ENCODE results near the gene MDM2. TPM values are rescaled to one million over a fixed set of nuclear protein-coding genes. Genes with fewer than 3 reads are reported as not detected.
A peak's percentile ranks its signal among the peaks of the same experiment; 100 is the strongest.

The MDM2 gene
- total RNA-seq, 3 donors from 2014 or later (not counting 1 experiment from before 2014, with no cell fraction given): 130 to 143 (median 132) TPM

GRCh38 chr12:68833508-68833907 lies 25.5 kb downstream of the MDM2 start:
- 100% methylated on average over 3 of the region's 4 CpGs for WGBS (ENCODE audit: insufficient coverage)
- DNase-seq: no peak
- peaks cover 14% of the 10 kb centered on the region for H3K36me3 Mint-ChIP-seq
- Histone ChIP-seq H3K4me1 (ENCODE audit: control insufficient read depth, insufficient read depth, low read length) (no peaks in the 10 kb centered on the region), H3K4me3 (ENCODE audit: low read length) (no peak overlapping the region), H3K9me3 (ENCODE audit: control insufficient read depth, insufficient read depth, low read length) (no peaks in the 10 kb centered on the region), H3K27me3 (ENCODE audit: control insufficient read depth, insufficient read depth, low read length) (no peaks in the 10 kb centered on the region), H3K36me3 (ENCODE audit: control insufficient read depth, insufficient read depth, low read length) (peaks cover 77% of the 10 kb centered on the region), H3K27ac (ENCODE audit: low read length) (no peak overlapping the region)
- H3K4me3 Mint-ChIP-seq: no peak overlapping the region
- intact Hi-C loops (cut with micrococcal nuclease): no loop called here
- TF ChIP-seq, protein P1, sequence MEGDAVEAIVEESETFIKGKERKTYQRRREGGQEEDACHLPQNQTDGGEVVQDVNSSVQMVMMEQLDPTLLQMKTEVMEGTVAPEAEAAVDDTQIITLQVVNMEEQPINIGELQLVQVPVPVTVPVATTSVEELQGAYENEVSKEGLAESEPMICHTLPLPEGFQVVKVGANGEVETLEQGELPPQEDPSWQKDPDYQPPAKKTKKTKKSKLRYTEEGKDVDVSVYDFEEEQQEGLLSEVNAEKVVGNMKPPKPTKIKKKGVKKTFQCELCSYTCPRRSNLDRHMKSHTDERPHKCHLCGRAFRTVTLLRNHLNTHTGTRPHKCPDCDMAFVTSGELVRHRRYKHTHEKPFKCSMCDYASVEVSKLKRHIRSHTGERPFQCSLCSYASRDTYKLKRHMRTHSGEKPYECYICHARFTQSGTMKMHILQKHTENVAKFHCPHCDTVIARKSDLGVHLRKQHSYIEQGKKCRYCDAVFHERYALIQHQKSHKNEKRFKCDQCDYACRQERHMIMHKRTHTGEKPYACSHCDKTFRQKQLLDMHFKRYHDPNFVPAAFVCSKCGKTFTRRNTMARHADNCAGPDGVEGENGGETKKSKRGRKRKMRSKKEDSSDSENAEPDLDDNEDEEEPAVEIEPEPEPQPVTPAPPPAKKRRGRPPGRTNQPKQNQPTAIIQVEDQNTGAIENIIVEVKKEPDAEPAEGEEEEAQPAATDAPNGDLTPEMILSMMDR (IDR thresholded peaks at IDR 0.05): no peak
- no peak overlapping the region for H3K27ac Mint-ChIP-seq
- H3K27me3 Mint-ChIP-seq (ENCODE audit: low read depth in 2 of 2): no peaks in the 10 kb centered on the region
- no peaks in the 10 kb centered on the region for H3K9me3 Mint-ChIP-seq
- peaks cover 7 to 21% of the 10 kb centered on the region in 2 donors for H3K4me1 Mint-ChIP-seq
- ATAC-seq: no peak

- peaks cover 22% of the 10 kb centered on the region for H3K36me3 Mint-ChIP-seq
- DNase-seq: no peak
- H3K4me3 Mint-ChIP-seq: no peak overlapping the region
- no peaks in the 10 kb centered on the region for H3K9me3 Mint-ChIP-seq
- ATAC-seq: no peak
- Histone ChIP-seq H3K36me3 (ENCODE audit: control insufficient read depth, insufficient read depth, low read length) (peaks cover 75% of the 10 kb centered on the region), H3K4me1 (ENCODE audit: control insufficient read depth, insufficient read depth, low read length) (no peaks in the 10 kb centered on the region), H3K27me3 (ENCODE audit: control insufficient read depth, insufficient read depth, low read length) (no peaks in the 10 kb centered on the region), H3K27ac (ENCODE audit: low read length) (no peak overlapping the region), H3K4me3 (ENCODE audit: low read length) (no peak overlapping the region), H3K9me3 (ENCODE audit: control insufficient read depth, insufficient read depth, low read length) (no peaks in the 10 kb centered on the region)
- peak overlapping the region; percentile 63 to 66 for H3K27ac Mint-ChIP-seq
- WGBS (ENCODE audit: insufficient coverage): 95% methylated on average over 10 of the region's 10 CpGs
- TF ChIP-seq, protein P1 (IDR thresholded peaks at IDR 0.05): no peak
- intact Hi-C loops (cut with micrococcal nuclease): no loop called here
- peaks cover 1 to 22% of the 10 kb centered on the region in 2 donors for H3K4me1 Mint-ChIP-seq
- H3K27me3 Mint-ChIP-seq (ENCODE audit: low read depth in 2 of 2): no peaks in the 10 kb centered on the region
These were observed 27.4 kb downstream of the MDM2 start for GRCh38 chr12:68835333-68835908.

DNA sequence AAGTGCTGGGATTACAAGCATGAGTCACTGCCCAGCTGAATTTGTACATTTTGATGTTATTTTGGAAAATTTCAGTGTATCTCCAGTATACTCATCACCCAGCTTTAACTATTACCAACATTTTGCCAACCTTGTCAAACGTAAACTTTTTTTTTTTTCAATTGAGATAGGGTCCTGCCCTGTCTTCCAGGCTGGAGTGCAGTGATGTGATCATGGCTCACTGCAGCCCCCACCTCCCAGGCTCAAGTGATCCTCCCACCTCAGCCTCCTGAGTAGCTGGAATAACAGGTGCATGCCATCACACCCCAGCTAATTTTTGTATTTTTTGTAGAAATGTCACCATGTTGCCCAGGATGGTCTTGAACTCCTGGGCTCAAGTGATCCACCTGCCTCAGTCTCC lies 29.2 kb downstream of the MDM2 start:
- H3K9me3 ChIP-seq (ENCODE audit: control insufficient read depth, insufficient read depth, low read length): no peaks in the 10 kb centered on the region
- 93% methylated on average over 1 of the region's 1 CpG for WGBS (ENCODE audit: insufficient coverage)
- H3K4me3 Mint-ChIP-seq: no peak overlapping the region
- DNase-seq (no peak), ATAC-seq (no peak)
- intact Hi-C loops (cut with micrococcal nuclease): no loop called here
- no peak overlapping the region for H3K27ac ChIP-seq (ENCODE audit: low read length)
- no peak overlapping the region for H3K27ac Mint-ChIP-seq
- peaks cover 16% of the 10 kb centered on the region for H3K36me3 Mint-ChIP-seq
- H3K4me3 ChIP-seq (ENCODE audit: low read length): no peak overlapping the region
- H3K27me3 Mint-ChIP-seq (ENCODE audit: low read depth in 2 of 2): no peaks in the 10 kb centered on the region
- H3K4me1 ChIP-seq (ENCODE audit: control insufficient read depth, insufficient read depth, low read length): no peaks in the 10 kb centered on the region
- H3K27me3 ChIP-seq (ENCODE audit: control insufficient read depth, insufficient read depth, low read length): no peaks in the 10 kb centered on the region
- no peaks in the 10 kb centered on the region for H3K9me3 Mint-ChIP-seq
- peaks cover 0 to 21% of the 10 kb centered on the region in 2 donors for H3K4me1 Mint-ChIP-seq
- H3K36me3 ChIP-seq (ENCODE audit: control insufficient read depth, insufficient read depth, low read length): peaks cover 68% of the 10 kb centered on the region
- TF ChIP-seq, protein P1 (IDR thresholded peaks at IDR 0.05): no peak
